CD4-positive, alpha-beta T cell treated with Interleukin-17A for 4 hours (primary cell): ENCODE data around the gene SLC23A1.
"Not testable (repeated sequence)": the region's sequence is repeated elsewhere in the genome, so short reads cannot be mapped to it uniquely, and the experiment has no call there.

Source experiments
- DNase-seq: peaks from one replicate; pipeline ENCODE4 v3.0.0-alpha.2; 2020; ENCODE audit warnings: mixed read lengths

Gene SLC23A1

GRCh38 chr5:139389701-139390638 lies 6.9 kb upstream of the SLC23A1 start, which contains the start of gene MZB1:
TSS of gene MZB1 (minus strand) at chr5:139389913. CDS start at chr5:139389856, 57 bp downstream.
- DNase-seq: peak; percentile 49

GRCh38 chr5:139388198-139388821 lies 5.2 kb upstream of the SLC23A1 start:
- no peak for DNase-seq

GRCh38 chr5:139387611-139388197 lies 4.6 kb upstream of the SLC23A1 start:
- DNase-seq: no peak

GRCh38 chr5:139386956-139387355 lies 3.9 kb upstream of the SLC23A1 start:
- not testable (repeated sequence) for DNase-seq

GRCh38 chr5:139386050-139386438 lies 2.9 kb upstream of the SLC23A1 start:
- DNase-seq: no peak

- DNase-seq: peak; percentile 48
These were observed 2.3 kb upstream of the SLC23A1 start for GRCh38 chr5:139385061-139386049.

- no peak for DNase-seq
These were observed 1.5 kb upstream of the SLC23A1 start for GRCh38 chr5:139384591-139385051.

GRCh38 chr5:139383993-139384590 lies 995 bp upstream of the SLC23A1 start:
- DNase-seq: no peak

- DNase-seq: no peak
These were observed 290 bp downstream of the SLC23A1 start for GRCh38 chr5:139382807-139383206.

- no peak for DNase-seq
These were observed 998 bp downstream of the SLC23A1 start for GRCh38 chr5:139381837-139382761.

GRCh38 chr5:139379626-139380449 lies 3.3 kb downstream of the SLC23A1 start:
- DNase-seq: no peak

- no peak for DNase-seq
These were observed 4.1 kb downstream of the SLC23A1 start for GRCh38 chr5:139378941-139379361.

- no peak for DNase-seq
These were observed 4.8 kb downstream of the SLC23A1 start for GRCh38 chr5:139378101-139378825.

- no peak for DNase-seq
These were observed 5.9 kb downstream of the SLC23A1 start for GRCh38 chr5:139377226-139377625.

GRCh38 chr5:139376364-139376763 lies 6.7 kb downstream of the SLC23A1 start:
- DNase-seq: no peak

- DNase-seq: no peak
These were observed 8.2 kb downstream of the SLC23A1 start for GRCh38 chr5:139374909-139375308.

- DNase-seq: no peak
These were observed 11.3 kb downstream of the SLC23A1 start for GRCh38 chr5:139371482-139372435.

GRCh38 chr5:139369181-139369580 lies 13.9 kb downstream of the SLC23A1 start:
- no peak for DNase-seq
